Neural cell (in vitro differentiated cells): ENCODE data around the gene RNLS.

ENCODE experiments used
- CTCF ChIP-seq: fragments of 450-650 bp; IDR thresholded peaks from 2 replicates; pipeline ENCODE4 v1.5.1; 2014; ENCODE audit warnings: antibody characterized with exemption, mild to moderate bottlenecking, moderate library complexity; ENCODE audit not compliant: poor library complexity, severe bottlenecking
- EZH2 ChIP-seq: fragments of 200-600, 300-800 bp; shearing (Covaris generic), sonication (generic); IDR thresholded peaks from 2 replicates; pipeline ENCODE4 v1.6.1; 2014; ENCODE audit warnings: antibody characterized with exemption, low read length, borderline replicate concordance, mild to moderate bottlenecking; ENCODE audit not compliant: insufficient read depth, poor library complexity, severe bottlenecking

- TF ChIP-seq CTCF (no peak), EZH2 (no peak)
Observed at GRCh38 chr10:88505265-88505664, 77.9 kb downstream of the RNLS start.
